ENCODE data around the gene SULF2. TPM values are rescaled to one million over a fixed set of nuclear protein-coding genes. Genes with fewer than 3 reads are reported as not detected.

SULF2 gene
- total RNA-seq, 1 experiment from 2014 or later = 82.2 TPM

DNA sequence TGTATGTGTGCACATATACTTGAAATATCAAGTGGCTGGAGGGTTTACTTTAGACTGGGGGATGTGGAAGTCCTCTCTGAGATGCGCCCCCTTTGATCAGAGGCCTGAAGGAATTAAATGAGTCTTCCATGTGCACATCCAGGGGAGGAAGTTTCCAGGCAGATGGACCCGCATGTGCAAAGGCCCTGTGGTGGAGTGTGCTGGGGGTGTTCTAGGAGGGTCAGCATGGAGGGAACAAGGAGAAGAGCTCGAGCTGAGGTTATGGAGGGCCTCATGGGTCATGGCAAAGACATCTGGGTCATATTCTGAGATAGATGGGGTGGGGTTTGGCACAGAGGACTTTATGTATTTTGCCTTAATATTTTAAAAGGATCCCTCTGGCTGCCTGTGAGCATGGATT, 17.7 kb upstream of the SULF2 start:
- Mint-ChIP-seq H3K27me3 (ENCODE audit: insufficient read depth, unreplicated experiment) (no peaks in the 10 kb centered on the region), H3K4me1 (ENCODE audit: insufficient read depth, unreplicated experiment) (peaks cover 22% of the 10 kb centered on the region), H3K36me3 (ENCODE audit: insufficient read depth, unreplicated experiment) (peaks cover 32% of the 10 kb centered on the region), H3K27ac (ENCODE audit: low read depth, unreplicated experiment) (no peak overlapping the region), H3K9me3 (ENCODE audit: unreplicated experiment) (no peaks in the 10 kb centered on the region), H3K4me3 (ENCODE audit: unreplicated experiment) (no peak overlapping the region)
- POLR2A ChIA-PET = interaction anchor here (1.3 kb wide), 1 partner anchor 492 kb away, joined by 3 read pairs; no protein-coding TSS in a partner anchor
- DNase-seq (ENCODE audit: unreplicated experiment) = no peak
- intact Hi-C loops (cut with micrococcal nuclease) = no loop called here
- CTCF ChIA-PET = no interaction called here
- TF ChIP-seq, protein P1, sequence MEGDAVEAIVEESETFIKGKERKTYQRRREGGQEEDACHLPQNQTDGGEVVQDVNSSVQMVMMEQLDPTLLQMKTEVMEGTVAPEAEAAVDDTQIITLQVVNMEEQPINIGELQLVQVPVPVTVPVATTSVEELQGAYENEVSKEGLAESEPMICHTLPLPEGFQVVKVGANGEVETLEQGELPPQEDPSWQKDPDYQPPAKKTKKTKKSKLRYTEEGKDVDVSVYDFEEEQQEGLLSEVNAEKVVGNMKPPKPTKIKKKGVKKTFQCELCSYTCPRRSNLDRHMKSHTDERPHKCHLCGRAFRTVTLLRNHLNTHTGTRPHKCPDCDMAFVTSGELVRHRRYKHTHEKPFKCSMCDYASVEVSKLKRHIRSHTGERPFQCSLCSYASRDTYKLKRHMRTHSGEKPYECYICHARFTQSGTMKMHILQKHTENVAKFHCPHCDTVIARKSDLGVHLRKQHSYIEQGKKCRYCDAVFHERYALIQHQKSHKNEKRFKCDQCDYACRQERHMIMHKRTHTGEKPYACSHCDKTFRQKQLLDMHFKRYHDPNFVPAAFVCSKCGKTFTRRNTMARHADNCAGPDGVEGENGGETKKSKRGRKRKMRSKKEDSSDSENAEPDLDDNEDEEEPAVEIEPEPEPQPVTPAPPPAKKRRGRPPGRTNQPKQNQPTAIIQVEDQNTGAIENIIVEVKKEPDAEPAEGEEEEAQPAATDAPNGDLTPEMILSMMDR (IDR thresholded peaks at IDR 0.05; ENCODE audit: unreplicated experiment) = no peak
- no TSS peak for BruUV-seq (replicated peaks)

DNA sequence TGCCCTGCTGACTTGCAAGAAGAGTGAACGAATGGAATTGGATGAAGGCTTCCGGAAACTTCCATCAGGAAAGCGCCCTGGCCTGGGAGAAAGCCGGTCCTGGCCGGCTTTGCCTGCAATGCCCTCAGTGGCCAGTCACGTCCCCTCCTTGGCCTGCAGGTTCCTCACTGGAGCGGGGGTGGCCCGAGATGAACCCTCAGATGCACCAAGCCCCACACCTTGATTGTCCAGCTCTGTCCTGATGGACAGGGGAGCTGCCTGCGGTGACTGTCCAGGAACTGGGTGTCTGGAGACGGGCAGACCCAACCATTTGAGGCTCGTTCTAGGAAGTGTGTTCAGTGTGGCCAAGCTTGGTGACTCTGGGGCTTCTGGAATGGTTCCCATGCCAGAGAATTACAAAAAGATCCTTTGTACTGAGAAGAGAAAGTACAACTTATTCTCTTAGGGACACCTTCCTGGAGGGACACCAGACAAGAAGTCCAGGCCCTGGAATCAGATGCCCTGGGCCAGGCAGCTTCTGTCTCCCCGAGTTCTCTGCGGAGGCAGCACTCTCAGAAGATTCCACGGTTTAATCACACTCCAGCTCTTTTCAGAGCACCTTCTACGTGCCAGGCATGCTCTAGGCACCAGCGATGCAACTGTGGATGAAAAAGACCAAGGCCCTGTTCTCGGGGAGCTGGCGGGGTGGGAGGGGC, 17.1 kb upstream of the SULF2 start:
- H3K27me3 Mint-ChIP-seq (ENCODE audit: insufficient read depth, unreplicated experiment) = no peaks in the 10 kb centered on the region
- peaks cover 20% of the 10 kb centered on the region for H3K4me1 Mint-ChIP-seq (ENCODE audit: insufficient read depth, unreplicated experiment)
- no TSS peak for BruUV-seq (replicated peaks)
- DNase-seq (ENCODE audit: unreplicated experiment) = no peak
- H3K4me3 Mint-ChIP-seq (ENCODE audit: unreplicated experiment) = no peak overlapping the region
- CTCF ChIA-PET = no interaction called here
- POLR2A ChIA-PET = interaction anchor here (1.3 to 1.5 kb wide), 2 partner anchors 11 to 493 kb away, joined by 3 to 5 read pairs; no protein-coding TSS in a partner anchor
- TF ChIP-seq, protein P1 (IDR thresholded peaks at IDR 0.05; ENCODE audit: unreplicated experiment) = no peak
- no peaks in the 10 kb centered on the region for H3K9me3 Mint-ChIP-seq (ENCODE audit: unreplicated experiment)
- peaks cover 32% of the 10 kb centered on the region for H3K36me3 Mint-ChIP-seq (ENCODE audit: insufficient read depth, unreplicated experiment)
- intact Hi-C loops (cut with micrococcal nuclease) = no loop called here
- no peak overlapping the region for H3K27ac Mint-ChIP-seq (ENCODE audit: low read depth, unreplicated experiment)

DNA sequence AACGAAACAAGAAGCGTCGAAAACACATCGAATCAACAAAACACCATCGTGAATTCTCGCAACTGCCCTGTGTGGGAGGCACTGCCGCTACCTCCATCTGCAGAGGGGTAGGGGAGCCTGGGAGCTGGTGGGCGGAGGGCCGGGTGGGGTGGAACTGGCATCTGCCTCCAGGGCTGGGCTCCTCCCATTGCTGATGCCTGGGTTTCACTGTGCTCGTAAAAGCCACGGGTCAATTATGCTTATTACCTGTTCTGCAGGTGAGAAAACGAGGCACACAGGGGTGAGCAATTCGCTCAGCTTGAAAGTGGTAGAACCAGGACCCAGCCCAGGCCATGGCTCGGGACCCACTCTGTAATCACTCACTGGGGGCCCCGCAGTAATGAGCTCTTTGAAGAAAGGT, 16.5 kb upstream of the SULF2 start:
- no peak overlapping the region for H3K4me3 Mint-ChIP-seq (ENCODE audit: unreplicated experiment)

DNA sequence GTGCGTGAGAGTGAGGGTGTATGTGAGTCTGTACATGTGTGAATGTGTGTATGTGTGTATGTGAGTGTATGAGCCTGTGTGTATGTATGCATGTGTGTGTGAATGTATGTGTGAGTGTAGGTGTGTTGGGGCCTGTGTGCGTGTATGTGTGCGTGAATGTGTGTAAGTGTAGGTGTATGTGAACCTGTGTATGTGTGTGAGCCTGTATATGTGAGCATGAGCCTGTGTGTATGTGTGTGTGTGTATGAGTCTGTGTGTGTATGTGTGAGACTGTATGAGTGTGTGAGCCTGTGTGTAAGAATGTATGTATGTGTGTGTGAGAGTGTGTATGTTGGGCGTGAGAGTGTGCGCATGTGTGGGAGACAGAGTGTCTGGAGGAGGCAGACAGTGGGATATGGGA, 15.8 kb upstream of the SULF2 start:
- Mint-ChIP-seq H3K4me3 (ENCODE audit: unreplicated experiment) (no peak overlapping the region), H3K27me3 (ENCODE audit: insufficient read depth, unreplicated experiment) (no peaks in the 10 kb centered on the region), H3K4me1 (ENCODE audit: insufficient read depth, unreplicated experiment) (peaks cover 15% of the 10 kb centered on the region), H3K27ac (ENCODE audit: low read depth, unreplicated experiment) (no peak overlapping the region), H3K9me3 (ENCODE audit: unreplicated experiment) (no peaks in the 10 kb centered on the region), H3K36me3 (ENCODE audit: insufficient read depth, unreplicated experiment) (peaks cover 29% of the 10 kb centered on the region)
- intact Hi-C loops (cut with micrococcal nuclease) = no loop called here
- no peak for DNase-seq (ENCODE audit: unreplicated experiment)
- CTCF ChIA-PET = no interaction called here
- no TSS peak for BruUV-seq (replicated peaks)
- POLR2A ChIA-PET = interaction anchor here (1.5 kb wide), 1 partner anchor 9 kb away, joined by 5 read pairs; no protein-coding TSS in a partner anchor
- TF ChIP-seq, protein P1 (IDR thresholded peaks at IDR 0.05; ENCODE audit: unreplicated experiment) = no peak

More for the DNA sequence above, 16.5 kb upstream of the SULF2 start:
- no TSS peak for BruUV-seq (replicated peaks)
- H3K27ac Mint-ChIP-seq (ENCODE audit: low read depth, unreplicated experiment) = no peak overlapping the region
- peaks cover 29% of the 10 kb centered on the region for H3K36me3 Mint-ChIP-seq (ENCODE audit: insufficient read depth, unreplicated experiment)
- TF ChIP-seq, protein P1 (IDR thresholded peaks at IDR 0.05; ENCODE audit: unreplicated experiment) = no peak
- H3K27me3 Mint-ChIP-seq (ENCODE audit: insufficient read depth, unreplicated experiment) = no peaks in the 10 kb centered on the region
- DNase-seq (ENCODE audit: unreplicated experiment) = no peak
- peaks cover 14% of the 10 kb centered on the region for H3K4me1 Mint-ChIP-seq (ENCODE audit: insufficient read depth, unreplicated experiment)
- intact Hi-C loops (cut with micrococcal nuclease) = no loop called here
- ChIA-PET POLR2A (interaction anchor here (1.3 to 1.5 kb wide), 2 partner anchors 10 to 494 kb away, joined by 3 to 5 read pairs; no protein-coding TSS in a partner anchor), CTCF (no interaction called here)
- no peaks in the 10 kb centered on the region for H3K9me3 Mint-ChIP-seq (ENCODE audit: unreplicated experiment)
